CD14-positive monocyte (primary cell): ENCODE results near the gene ROPN1. TPM values are rescaled to one million over a fixed set of nuclear protein-coding genes. Genes with fewer than 3 reads are reported as not detected.

Experiments
- DNase-seq, 3 donors: peaks; one replicate each; pipeline ENCODE4 v3.0.0-alpha.2; 2011 to 2022
- H2AFZ ChIP-seq: 2 replicates; pipeline ENCODE4 v1.6.0; 2012; ENCODE audit warnings: mild to moderate bottlenecking, low read depth, low read length, inconsistent platforms; ENCODE audit not compliant: insufficient read depth, poor library complexity, severe bottlenecking
- H3K27ac ChIP-seq, 2 donors: 1 replicate in 1 of 2; 2 replicates in 1 of 2; pipeline ENCODE4 v1.5.1; 2012 to 2013; ENCODE audit warnings: low read length in 2 of 2, control low read depth in 1 of 2, inconsistent platforms in 1 of 2, low read depth in 1 of 2, mild to moderate bottlenecking in 1 of 2
- H3K27me3 ChIP-seq, 2 donors: one replicate each; pipeline versions ENCODE4 v1.6.0 to v1.6.1; 2011 to 2013; ENCODE audit warnings: low read length in 2 of 2; ENCODE audit not compliant: control insufficient read depth in 2 of 2, insufficient read depth in 2 of 2
- H3K36me3 ChIP-seq, 2 donors: replicated peaks in 1 of 2; 1 replicate in 1 of 2; 2 replicates in 1 of 2; pipeline versions ENCODE4 v1.5.1 to v1.6.1; 2012 to 2013; ENCODE audit warnings: low read length in 2 of 2, control low read depth in 1 of 2, inconsistent platforms in 1 of 2, mild to moderate bottlenecking in 1 of 2; ENCODE audit not compliant: insufficient read depth in 2 of 2, control insufficient read depth in 1 of 2
- H3K4me1 ChIP-seq, 2 donors: 1 replicate in 1 of 2; 2 replicates in 1 of 2; pipeline versions ENCODE4 v1.5.1 to v1.6.1; 2012 to 2013; ENCODE audit warnings: low read length in 2 of 2, control low read depth in 1 of 2, inconsistent platforms in 1 of 2, mild to moderate bottlenecking in 1 of 2, moderate library complexity in 1 of 2; ENCODE audit not compliant: insufficient read depth in 2 of 2, control insufficient read depth in 1 of 2
- H3K4me2 ChIP-seq: replicated peaks from 2 replicates; pipeline ENCODE3; 2012; ENCODE audit warnings: low read length, moderate library complexity, mild to moderate bottlenecking; ENCODE audit not compliant: poor library complexity, severe bottlenecking; ENCODE audit errors: extremely low read depth
- H3K4me3 ChIP-seq, 3 experiments: fragments of 200-600 bp in 1 of 3; sonication (generic) in 1 of 3; replicated peaks in 1 of 3; 1 replicate in 2 of 3; 2 replicates in 1 of 3; pipeline ENCODE4 v1.5.1; 2011 to 2013; ENCODE audit warnings: low read length in 3 of 3, mild to moderate bottlenecking in 3 of 3, control low read depth in 2 of 3, low read depth in 2 of 3, inconsistent platforms in 1 of 3, moderate library complexity in 1 of 3
- H3K79me2 ChIP-seq: 2 replicates; pipeline ENCODE4 v1.6.0; 2012; ENCODE audit warnings: mild to moderate bottlenecking, control low read depth, inconsistent platforms, low read length, moderate library complexity; ENCODE audit not compliant: insufficient read depth
- H3K9ac ChIP-seq: 2 replicates; pipeline ENCODE4 v1.6.0; 2017; ENCODE audit warnings: low read length, mild to moderate bottlenecking; ENCODE audit not compliant: insufficient read depth, poor library complexity, severe bottlenecking
- H3K9me3 ChIP-seq, 2 donors: replicated peaks in 1 of 2; 1 replicate in 1 of 2; 2 replicates in 1 of 2; pipeline versions ENCODE4 v1.5.1 to v1.6.1; 2012 to 2013; ENCODE audit warnings: low read length in 2 of 2, control low read depth in 1 of 2; ENCODE audit not compliant: control insufficient read depth in 1 of 2, insufficient read depth in 1 of 2
- H4K20me1 ChIP-seq: 2 replicates; pipeline ENCODE4 v1.6.0; 2012; ENCODE audit warnings: mild to moderate bottlenecking, low read length, control low read depth, moderate library complexity; ENCODE audit not compliant: insufficient read depth
- H3K27ac Mint-ChIP-seq, 7 donors: one replicate each; pipeline ENCODE4 v1.8.0; 2020; ENCODE audit warnings: mild to moderate bottlenecking in 7 of 7, mixed read lengths in 7 of 7, moderate library complexity in 6 of 7, inconsistent platforms in 2 of 7
- H3K27me3 Mint-ChIP-seq, 3 donors: one replicate each; pipeline ENCODE4 v1.8.0; 2021 to 2022; ENCODE audit warnings: low read depth in 3 of 3, mild to moderate bottlenecking in 3 of 3, mixed read lengths in 3 of 3, moderate library complexity in 3 of 3, inconsistent platforms in 1 of 3
- H3K36me3 Mint-ChIP-seq, 2 donors: one replicate each; pipeline ENCODE4 v1.8.0; 2020; ENCODE audit warnings: mixed read lengths in 2 of 2, inconsistent platforms in 1 of 2, mild to moderate bottlenecking in 1 of 2
- H3K4me1 Mint-ChIP-seq: one replicate; pipeline ENCODE4 v1.8.0; 2020; ENCODE audit warnings: mild to moderate bottlenecking, mixed read lengths
- H3K4me3 Mint-ChIP-seq, 2 donors: one replicate each; pipeline ENCODE4 v1.8.0; 2020; ENCODE audit warnings: mild to moderate bottlenecking in 2 of 2, mixed read lengths in 2 of 2, moderate library complexity in 1 of 2
- H3K9me3 Mint-ChIP-seq, 7 donors: one replicate each; pipeline ENCODE4 v1.8.0; 2020 to 2022; ENCODE audit warnings: mixed read lengths in 7 of 7, mild to moderate bottlenecking in 6 of 7, moderate library complexity in 6 of 7, inconsistent platforms in 2 of 7
- WGBS: methylation state at CpG from one replicate; pipeline ENCODE4 v1.1.5; 2013; ENCODE audit warnings: missing lambda C conversion rate; ENCODE audit not compliant: insufficient coverage; 5-methylcytosine and 5-hydroxymethylcytosine counted together
- intact Hi-C, 2 donors: fragments of 100-400 bp; cut with micrococcal nuclease; formaldehyde crosslinking; loops; one replicate each; pipeline versions ENCODE4 v1.15.0 to v1.15.1; 2023
- polyA plus RNA-seq, 3 donors: library from polyadenylated mRNA; depleted of rRNA in 1 of 3; unstranded in 2 of 3; stranded (reverse) in 1 of 3; fragments of 300-500 nt in 2 of 3; fragments of >200 nt in 1 of 3; fragmentation: Illumina TruSeq in 2 of 3; gene quantifications; 1 replicate in 2 of 3; 2 replicates in 1 of 3; pipeline ENCODE4 v1.2.3, GENCODE V29; 2012 to 2021
- TF ChIP-seq, protein P1 (sequence below): fragments of 200-600 bp; IDR thresholded peaks from one replicate; pipeline ENCODE4 v1.8.0; 2022; ENCODE audit warnings: antibody characterized with exemption, mild to moderate bottlenecking

ROPN1 gene
- polyA plus RNA-seq, 3 donors = not detected

DNA sequence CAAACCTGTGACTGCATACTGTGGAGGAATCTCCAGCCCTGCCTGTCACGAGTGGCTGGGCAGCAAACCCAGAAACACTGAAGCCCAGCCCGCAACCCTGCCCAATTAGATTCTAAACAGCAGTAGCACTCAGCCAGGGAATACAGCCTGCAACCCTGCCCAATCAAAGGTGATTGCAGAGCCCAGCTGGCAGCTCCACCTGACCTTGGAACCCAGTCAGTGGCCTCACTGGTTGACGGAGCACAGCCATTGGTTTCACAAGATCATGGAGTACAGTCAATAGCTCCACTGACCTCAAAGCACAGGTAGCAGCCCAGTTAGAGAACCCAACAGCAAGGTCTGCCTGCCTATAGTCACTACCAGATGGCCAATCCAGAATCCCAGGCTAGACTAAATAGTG, 72.6 kb downstream of the ROPN1 start:
- H3K79me2 ChIP-seq = no peaks in the 10 kb centered on the region
- peaks cover 11 to 64% of the 10 kb centered on the region in 2 donors for H3K36me3 ChIP-seq
- no peak overlapping the region for H3K9ac ChIP-seq
- 97% methylated on average over 3 of the region's 3 CpGs for WGBS
- peaks cover 12 to 28% of the 10 kb centered on the region in 2 donors for H3K9me3 ChIP-seq
- Mint-ChIP-seq H3K27ac (no peak overlapping the region), H3K27me3 (no peaks in the 10 kb centered on the region), H3K36me3 (peaks cover 53 to 71% of the 10 kb centered on the region in 2 donors), H3K4me1 (no peaks in the 10 kb centered on the region), H3K9me3 (peaks cover 18 to 33% (median 27%) of the 10 kb centered on the region in 7 donors), H3K4me3 (no peak overlapping the region)
- no peak overlapping the region for H3K4me3 ChIP-seq
- no peaks in the 10 kb centered on the region for H3K4me1 ChIP-seq
- H4K20me1 ChIP-seq = no peaks in the 10 kb centered on the region
- no peak overlapping the region for H2AFZ ChIP-seq
- no peak for DNase-seq
- TF ChIP-seq, protein P1, sequence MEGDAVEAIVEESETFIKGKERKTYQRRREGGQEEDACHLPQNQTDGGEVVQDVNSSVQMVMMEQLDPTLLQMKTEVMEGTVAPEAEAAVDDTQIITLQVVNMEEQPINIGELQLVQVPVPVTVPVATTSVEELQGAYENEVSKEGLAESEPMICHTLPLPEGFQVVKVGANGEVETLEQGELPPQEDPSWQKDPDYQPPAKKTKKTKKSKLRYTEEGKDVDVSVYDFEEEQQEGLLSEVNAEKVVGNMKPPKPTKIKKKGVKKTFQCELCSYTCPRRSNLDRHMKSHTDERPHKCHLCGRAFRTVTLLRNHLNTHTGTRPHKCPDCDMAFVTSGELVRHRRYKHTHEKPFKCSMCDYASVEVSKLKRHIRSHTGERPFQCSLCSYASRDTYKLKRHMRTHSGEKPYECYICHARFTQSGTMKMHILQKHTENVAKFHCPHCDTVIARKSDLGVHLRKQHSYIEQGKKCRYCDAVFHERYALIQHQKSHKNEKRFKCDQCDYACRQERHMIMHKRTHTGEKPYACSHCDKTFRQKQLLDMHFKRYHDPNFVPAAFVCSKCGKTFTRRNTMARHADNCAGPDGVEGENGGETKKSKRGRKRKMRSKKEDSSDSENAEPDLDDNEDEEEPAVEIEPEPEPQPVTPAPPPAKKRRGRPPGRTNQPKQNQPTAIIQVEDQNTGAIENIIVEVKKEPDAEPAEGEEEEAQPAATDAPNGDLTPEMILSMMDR = no peak
- H3K4me2 ChIP-seq = no peak overlapping the region
- H3K27me3 ChIP-seq = no peaks in the 10 kb centered on the region
- H3K27ac ChIP-seq = no peak overlapping the region
- intact Hi-C loops = no loop called here

Other genes with a start within 250 kb of the ROPN1 start
- gene MYLK, start 107.8 kb downstream of the ROPN1 start, polyA plus RNA-seq = 1 to 10 TPM in 1 of 3 donors, under 1 TPM in 2; 0.35 to 1.3 (median 0.51) TPM
- 10 to 100 TPM in 1 of 3 donors, 1 to 10 TPM in 2; 1.1 to 37.2 (median 4.0) TPM for gene CCDC14, start 30.9 kb downstream of the ROPN1 start, polyA plus RNA-seq
- gene KALRN, start 41.2 kb upstream of the ROPN1 start, polyA plus RNA-seq = not detected